ENCODE results near the gene HACE1.

DNA sequence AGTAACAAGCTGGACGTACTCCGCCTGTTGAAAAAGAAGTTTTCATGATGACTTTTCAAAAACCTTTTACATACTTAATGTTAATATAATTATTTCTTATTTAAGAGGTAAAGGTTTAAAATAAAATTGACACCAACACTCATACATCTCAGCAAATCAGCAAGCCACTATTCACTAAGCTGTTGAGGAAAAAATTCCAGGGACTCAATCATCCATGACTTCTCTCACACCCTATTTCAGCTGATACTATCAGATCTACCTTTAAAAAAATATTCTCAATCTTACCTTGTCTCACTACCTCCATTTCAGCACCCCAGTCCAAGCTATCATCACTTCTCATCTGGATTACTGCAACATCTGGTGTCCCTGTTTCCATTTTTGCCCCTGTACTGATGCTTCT lies 109.3 kb downstream of the HACE1 start:
- no peak for TF ChIP-seq CREB1 (IDR thresholded peaks at IDR 0.05; ENCODE audit: low read depth)
- TF ChIP-seq, protein P1, sequence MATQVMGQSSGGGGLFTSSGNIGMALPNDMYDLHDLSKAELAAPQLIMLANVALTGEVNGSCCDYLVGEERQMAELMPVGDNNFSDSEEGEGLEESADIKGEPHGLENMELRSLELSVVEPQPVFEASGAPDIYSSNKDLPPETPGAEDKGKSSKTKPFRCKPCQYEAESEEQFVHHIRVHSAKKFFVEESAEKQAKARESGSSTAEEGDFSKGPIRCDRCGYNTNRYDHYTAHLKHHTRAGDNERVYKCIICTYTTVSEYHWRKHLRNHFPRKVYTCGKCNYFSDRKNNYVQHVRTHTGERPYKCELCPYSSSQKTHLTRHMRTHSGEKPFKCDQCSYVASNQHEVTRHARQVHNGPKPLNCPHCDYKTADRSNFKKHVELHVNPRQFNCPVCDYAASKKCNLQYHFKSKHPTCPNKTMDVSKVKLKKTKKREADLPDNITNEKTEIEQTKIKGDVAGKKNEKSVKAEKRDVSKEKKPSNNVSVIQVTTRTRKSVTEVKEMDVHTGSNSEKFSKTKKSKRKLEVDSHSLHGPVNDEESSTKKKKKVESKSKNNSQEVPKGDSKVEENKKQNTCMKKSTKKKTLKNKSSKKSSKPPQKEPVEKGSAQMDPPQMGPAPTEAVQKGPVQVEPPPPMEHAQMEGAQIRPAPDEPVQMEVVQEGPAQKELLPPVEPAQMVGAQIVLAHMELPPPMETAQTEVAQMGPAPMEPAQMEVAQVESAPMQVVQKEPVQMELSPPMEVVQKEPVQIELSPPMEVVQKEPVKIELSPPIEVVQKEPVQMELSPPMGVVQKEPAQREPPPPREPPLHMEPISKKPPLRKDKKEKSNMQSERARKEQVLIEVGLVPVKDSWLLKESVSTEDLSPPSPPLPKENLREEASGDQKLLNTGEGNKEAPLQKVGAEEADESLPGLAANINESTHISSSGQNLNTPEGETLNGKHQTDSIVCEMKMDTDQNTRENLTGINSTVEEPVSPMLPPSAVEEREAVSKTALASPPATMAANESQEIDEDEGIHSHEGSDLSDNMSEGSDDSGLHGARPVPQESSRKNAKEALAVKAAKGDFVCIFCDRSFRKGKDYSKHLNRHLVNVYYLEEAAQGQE (IDR thresholded peaks at IDR 0.05; ENCODE audit: low read depth) = no peak
